Measurements from ENCODE around the gene CSK.

Gene CSK

GRCh38 chr15:74843445-74843828 lies 61.6 kb downstream of the CSK start:
- DNase-seq (ENCODE audit: low spot score), result no peak

GRCh38 chr15:74843891-74844299 lies 62.0 kb downstream of the CSK start:
- peak; percentile 58 for DNase-seq (ENCODE audit: low spot score)

- DNase-seq (ENCODE audit: low spot score), result no peak
Observed at GRCh38 chr15:74844319-74845207, 62.7 kb downstream of the CSK start.

GRCh38 chr15:74845208-74845568 lies 63.3 kb downstream of the CSK start:
- DNase-seq (ENCODE audit: low spot score), result no peak

- DNase-seq (ENCODE audit: low spot score), result no peak
Observed at GRCh38 chr15:74845581-74845980, 63.7 kb downstream of the CSK start.

- DNase-seq (ENCODE audit: low spot score), result peak; percentile 18
Observed at GRCh38 chr15:74847432-74847831, 65.6 kb downstream of the CSK start.

GRCh38 chr15:74850393-74850792 lies 68.5 kb downstream of the CSK start:
- no peak for DNase-seq (ENCODE audit: low spot score)

- DNase-seq (ENCODE audit: low spot score), result no peak
Observed at GRCh38 chr15:74851960-74852359, 70.1 kb downstream of the CSK start.
